Activated gamma-delta T cell treated with anti-CD3 and anti-CD28 coated beads, Interleukin-2, amount 50 U/mL, for 16 hours (primary cell): ENCODE data around the gene ILRUN.
"Not testable (repeated sequence)": the region's sequence is repeated elsewhere in the genome, so short reads cannot be mapped to it uniquely, and the experiment has no call there.

Source experiments
- DNase-seq: peaks from one replicate; pipeline ENCODE4 v3.0.0-alpha.2; 2020; ENCODE audit warnings: low read depth

The ILRUN gene

GRCh38 chr6:34697544-34697836 lies 923 bp upstream of the ILRUN start:
- DNase-seq, result no peak

GRCh38 chr6:34696189-34696738 lies 303 bp downstream of the ILRUN start:
- DNase-seq, result no peak

- no peak for DNase-seq
These were observed 808 bp downstream of the ILRUN start for GRCh38 chr6:34695729-34696188.

GRCh38 chr6:34692280-34692679 lies 4.3 kb downstream of the ILRUN start:
- DNase-seq, result no peak

GRCh38 chr6:34689742-34690141 lies 6.8 kb downstream of the ILRUN start:
- no peak for DNase-seq

- no peak for DNase-seq
These were observed 7.6 kb downstream of the ILRUN start for GRCh38 chr6:34688956-34689355.

- DNase-seq, result no peak
These were observed 11.6 kb downstream of the ILRUN start for GRCh38 chr6:34684919-34685318.

- no peak for DNase-seq
These were observed 12.2 kb downstream of the ILRUN start for GRCh38 chr6:34684364-34684763.

GRCh38 chr6:34680802-34681515 lies 15.6 kb downstream of the ILRUN start:
- no peak for DNase-seq

GRCh38 chr6:34680313-34680712 lies 16.3 kb downstream of the ILRUN start:
- not testable (repeated sequence) for DNase-seq

GRCh38 chr6:34679552-34680253 lies 16.9 kb downstream of the ILRUN start:
- no peak for DNase-seq

- no peak for DNase-seq
These were observed 20.4 kb downstream of the ILRUN start for GRCh38 chr6:34676140-34676539.

- not testable (repeated sequence) for DNase-seq
These were observed 21.6 kb downstream of the ILRUN start for GRCh38 chr6:34674930-34675329.

GRCh38 chr6:34674268-34674639 lies 22.3 kb downstream of the ILRUN start:
- no peak for DNase-seq

GRCh38 chr6:34673064-34673463 lies 23.5 kb downstream of the ILRUN start:
- DNase-seq, result no peak

GRCh38 chr6:34672657-34673043 lies 23.9 kb downstream of the ILRUN start:
- DNase-seq, result no peak

- DNase-seq, result peak; percentile 66
These were observed 24.5 kb downstream of the ILRUN start for GRCh38 chr6:34671801-34672656.

GRCh38 chr6:34671367-34671766 lies 25.2 kb downstream of the ILRUN start:
- no peak for DNase-seq

GRCh38 chr6:34668799-34669198 lies 27.8 kb downstream of the ILRUN start:
- DNase-seq, result not testable (repeated sequence)

GRCh38 chr6:34667481-34668238 lies 28.9 kb downstream of the ILRUN start:
- no peak for DNase-seq

- no peak for DNase-seq
These were observed 31.5 kb downstream of the ILRUN start for GRCh38 chr6:34665019-34665418.
